ENCODE data around the gene ZFHX3. TPM values are rescaled to one million over a fixed set of nuclear protein-coding genes. Genes with fewer than 3 reads are reported as not detected.

The ZFHX3 gene
- total RNA-seq, 2 donors from 2014 or later, result 0.79 to 2.2 TPM

DNA sequence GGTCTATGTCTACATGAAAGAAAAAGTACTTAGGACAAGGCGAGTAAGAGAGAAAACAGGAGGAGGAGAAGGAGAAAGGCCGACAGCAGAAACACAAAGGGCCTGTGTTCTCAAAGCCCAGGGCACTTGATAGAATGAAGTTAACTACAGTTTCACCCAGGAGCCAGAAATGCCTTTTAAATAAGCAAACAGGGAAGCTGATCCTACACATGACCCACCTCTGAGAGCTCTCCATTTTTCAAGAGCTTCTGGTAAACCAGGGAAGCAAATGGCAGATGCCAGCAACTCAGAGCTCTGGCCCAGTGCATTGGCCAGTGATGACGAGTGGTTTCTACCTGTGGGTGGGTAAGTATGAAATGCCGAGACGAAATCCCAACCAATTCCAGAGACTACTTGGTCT is 163.4 kb downstream of the ZFHX3 start:
- Mint-ChIP-seq H3K27me3 (ENCODE audit: insufficient read depth) (no peaks in the 10 kb centered on the region), H3K4me3 (no peak overlapping the region), H3K36me3 (ENCODE audit: low read depth) (no peaks in the 10 kb centered on the region), H3K9me3 (no peaks in the 10 kb centered on the region), H3K27ac (no peak overlapping the region), H3K4me1 (peaks cover 4% of the 10 kb centered on the region)
- Histone ChIP-seq H3K9ac (ENCODE audit: extremely low read depth, low read length, poor library complexity, severe bottlenecking) (no peak overlapping the region), H3K4me3 (ENCODE audit: low read length) (no peak overlapping the region), H3K27me3 (ENCODE audit: control insufficient read depth, insufficient read depth, low read length, poor library complexity, severe bottlenecking) (no peaks in the 10 kb centered on the region), H3K9me3 (ENCODE audit: control insufficient read depth, low read length) (no peaks in the 10 kb centered on the region), H3K36me3 (ENCODE audit: control insufficient read depth, insufficient read depth, low read length) (no peaks in the 10 kb centered on the region), H3K27ac (ENCODE audit: low read depth, low read length) (no peak overlapping the region), H3K4me1 (ENCODE audit: control insufficient read depth, insufficient read depth, low read length) (no peaks in the 10 kb centered on the region)
- DNase-seq, result no peak
- TF ChIP-seq, protein P1, sequence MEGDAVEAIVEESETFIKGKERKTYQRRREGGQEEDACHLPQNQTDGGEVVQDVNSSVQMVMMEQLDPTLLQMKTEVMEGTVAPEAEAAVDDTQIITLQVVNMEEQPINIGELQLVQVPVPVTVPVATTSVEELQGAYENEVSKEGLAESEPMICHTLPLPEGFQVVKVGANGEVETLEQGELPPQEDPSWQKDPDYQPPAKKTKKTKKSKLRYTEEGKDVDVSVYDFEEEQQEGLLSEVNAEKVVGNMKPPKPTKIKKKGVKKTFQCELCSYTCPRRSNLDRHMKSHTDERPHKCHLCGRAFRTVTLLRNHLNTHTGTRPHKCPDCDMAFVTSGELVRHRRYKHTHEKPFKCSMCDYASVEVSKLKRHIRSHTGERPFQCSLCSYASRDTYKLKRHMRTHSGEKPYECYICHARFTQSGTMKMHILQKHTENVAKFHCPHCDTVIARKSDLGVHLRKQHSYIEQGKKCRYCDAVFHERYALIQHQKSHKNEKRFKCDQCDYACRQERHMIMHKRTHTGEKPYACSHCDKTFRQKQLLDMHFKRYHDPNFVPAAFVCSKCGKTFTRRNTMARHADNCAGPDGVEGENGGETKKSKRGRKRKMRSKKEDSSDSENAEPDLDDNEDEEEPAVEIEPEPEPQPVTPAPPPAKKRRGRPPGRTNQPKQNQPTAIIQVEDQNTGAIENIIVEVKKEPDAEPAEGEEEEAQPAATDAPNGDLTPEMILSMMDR (conservative IDR thresholded peaks at IDR 0.05), result no peak
- WGBS, 2 experiments (ENCODE audit: insufficient coverage in 1 of 2, insufficient read length in 1 of 2), result 80 to 91% methylated on average over 1 to 5 of the region's 5 CpGs

DNA sequence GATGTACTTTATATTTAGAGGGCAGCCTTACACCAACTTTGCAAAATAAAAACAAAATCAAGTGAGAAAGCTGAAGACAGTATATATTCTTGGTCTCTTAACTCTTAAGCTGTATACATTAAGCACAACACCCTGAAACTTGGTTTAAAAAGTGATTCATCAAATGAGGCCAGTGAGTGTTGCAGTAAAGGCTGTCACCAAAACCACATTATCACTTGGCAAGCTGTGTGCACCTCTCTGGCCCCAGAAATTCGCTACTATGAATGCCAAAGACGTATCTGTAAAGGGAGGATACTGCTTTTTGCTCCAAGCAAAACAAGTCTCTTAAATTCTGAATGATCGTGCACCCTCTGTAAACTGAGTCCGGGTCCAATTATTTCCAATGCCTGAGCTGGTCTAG is 163.9 kb downstream of the ZFHX3 start:
- Histone ChIP-seq H3K36me3 (ENCODE audit: control insufficient read depth, insufficient read depth, low read length) (no peaks in the 10 kb centered on the region), H3K9ac (ENCODE audit: extremely low read depth, low read length, poor library complexity, severe bottlenecking) (no peak overlapping the region), H3K27ac (ENCODE audit: low read depth, low read length) (no peak overlapping the region), H3K27me3 (ENCODE audit: control insufficient read depth, insufficient read depth, low read length, poor library complexity, severe bottlenecking) (no peaks in the 10 kb centered on the region), H3K4me1 (ENCODE audit: control insufficient read depth, insufficient read depth, low read length) (no peaks in the 10 kb centered on the region), H3K4me3 (ENCODE audit: low read length) (no peak overlapping the region), H3K9me3 (ENCODE audit: control insufficient read depth, low read length) (no peaks in the 10 kb centered on the region)
- DNase-seq, result no peak
- H3K27ac Mint-ChIP-seq, result no peak overlapping the region
- TF ChIP-seq, protein P1 (conservative IDR thresholded peaks at IDR 0.05), result no peak
- WGBS, 2 experiments (ENCODE audit: insufficient coverage in 1 of 2, insufficient read length in 1 of 2), result 91 to 94% methylated on average over 4 of the region's 4 CpGs
- H3K9me3 Mint-ChIP-seq, result no peaks in the 10 kb centered on the region
- H3K36me3 Mint-ChIP-seq (ENCODE audit: low read depth), result no peaks in the 10 kb centered on the region
- no peaks in the 10 kb centered on the region for H3K27me3 Mint-ChIP-seq (ENCODE audit: insufficient read depth)
- H3K4me1 Mint-ChIP-seq, result peaks cover 4% of the 10 kb centered on the region
- no peak overlapping the region for H3K4me3 Mint-ChIP-seq

DNA sequence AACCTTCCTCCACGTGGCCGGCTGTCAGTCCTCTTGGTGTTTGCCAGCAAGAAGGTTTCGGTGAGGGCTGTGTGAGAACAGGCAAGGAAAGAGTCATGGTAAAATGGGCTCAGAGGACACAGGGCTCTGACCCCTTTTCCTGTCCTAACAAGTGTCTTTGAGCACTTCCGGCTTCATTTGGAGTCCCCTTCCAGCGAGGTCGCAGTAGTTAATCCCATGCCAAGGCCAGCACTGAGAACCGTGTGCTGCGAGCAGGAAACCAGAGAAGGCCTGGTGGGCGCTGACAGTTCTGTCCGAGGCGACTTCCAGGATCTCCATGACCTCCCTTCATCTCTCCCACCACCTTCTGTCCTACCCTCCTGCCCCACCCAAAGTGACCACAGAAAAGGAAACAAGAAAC is 168.1 kb downstream of the ZFHX3 start:
- peaks cover 7% of the 10 kb centered on the region for H3K4me1 Mint-ChIP-seq
- Histone ChIP-seq H3K9ac (ENCODE audit: extremely low read depth, low read length, poor library complexity, severe bottlenecking) (no peak overlapping the region), H3K4me3 (ENCODE audit: low read length) (no peak overlapping the region), H3K27me3 (ENCODE audit: control insufficient read depth, insufficient read depth, low read length, poor library complexity, severe bottlenecking) (no peaks in the 10 kb centered on the region), H3K9me3 (ENCODE audit: control insufficient read depth, low read length) (no peaks in the 10 kb centered on the region), H3K4me1 (ENCODE audit: control insufficient read depth, insufficient read depth, low read length) (no peaks in the 10 kb centered on the region), H3K27ac (ENCODE audit: low read depth, low read length) (no peak overlapping the region), H3K36me3 (ENCODE audit: control insufficient read depth, insufficient read depth, low read length) (no peaks in the 10 kb centered on the region)
- 93 to 95% methylated on average over 9 to 11 of the region's 11 CpGs for WGBS, 2 experiments (ENCODE audit: insufficient coverage in 1 of 2, insufficient read length in 1 of 2)
- DNase-seq, result no peak
- TF ChIP-seq, protein P1 (conservative IDR thresholded peaks at IDR 0.05), result no peak
- no peak overlapping the region for H3K4me3 Mint-ChIP-seq
- no peak overlapping the region for H3K27ac Mint-ChIP-seq
- no peaks in the 10 kb centered on the region for H3K36me3 Mint-ChIP-seq (ENCODE audit: low read depth)
- no peaks in the 10 kb centered on the region for H3K27me3 Mint-ChIP-seq (ENCODE audit: insufficient read depth)
- no peaks in the 10 kb centered on the region for H3K9me3 Mint-ChIP-seq
